Activated B cell treated with CpG ODN at 0.5 μM for 24 hours (primary cell): Measurements from ENCODE around the gene ATG3. TPM values are rescaled to one million over a fixed set of nuclear protein-coding genes. Genes with fewer than 3 reads are reported as not detected.

Source experiments
- ATAC-seq: fragments of 200-7000 bp; cut with Tn5 transposase; one replicate; pipeline ENCODE4 v1.10.0; 2021; ENCODE audit warnings: low read depth, mild to moderate bottlenecking, moderate library complexity
- CTCF ChIA-PET: fragments of 350-600 bp; sonication (Branson Sonifier 250); formaldehyde crosslinking; loops from one replicate; lab custom pipeline; 2021; ENCODE audit warnings: antibody characterized with exemption; lab: Charles Lee
- POLR2A ChIA-PET: fragments of 350-600 bp; sonication (Branson Sonifier 250); formaldehyde crosslinking; loops from one replicate; lab custom pipeline; 2021; ENCODE audit warnings: antibody characterized with exemption; lab: Charles Lee
- DNase-seq: peaks from one replicate; pipeline ENCODE4 v3.0.0; 2022
- H3K27ac Mint-ChIP-seq: one replicate; pipeline ENCODE4 v1.8.0; 2020; ENCODE audit warnings: mixed read lengths
- H3K27me3 Mint-ChIP-seq: one replicate; pipeline ENCODE4 v1.8.0; 2021; ENCODE audit warnings: mixed read lengths
- H3K36me3 Mint-ChIP-seq: one replicate; pipeline ENCODE4 v1.8.0; 2021; ENCODE audit warnings: low read depth, mixed read lengths
- H3K4me1 Mint-ChIP-seq: one replicate; pipeline ENCODE4 v1.8.0; 2021; ENCODE audit warnings: mixed read lengths
- H3K4me3 Mint-ChIP-seq: one replicate; pipeline ENCODE4 v1.8.0; 2020; ENCODE audit warnings: mild to moderate bottlenecking, mixed read lengths
- H3K9me3 Mint-ChIP-seq: one replicate; pipeline ENCODE4 v1.8.0; 2020; ENCODE audit warnings: mixed read lengths
- intact Hi-C: fragments of 100-400 bp; cut with micrococcal nuclease; formaldehyde crosslinking; loops from one replicate; pipeline ENCODE4 v1.15.1; 2024
- total RNA-seq: library from RNA; stranded (reverse); gene quantifications from 2 replicates; pipeline ENCODE4 v1.2.3, GENCODE V29; 2022
- TF ChIP-seq, protein P1 (sequence below): fragments of 200-600 bp; IDR thresholded peaks from one replicate; pipeline ENCODE4 v1.8.0; 2022; ENCODE audit warnings: antibody characterized with exemption, mild to moderate bottlenecking

ATG3 gene
- total RNA-seq, 1 donor from 2014 or later = 54.9 TPM

DNA sequence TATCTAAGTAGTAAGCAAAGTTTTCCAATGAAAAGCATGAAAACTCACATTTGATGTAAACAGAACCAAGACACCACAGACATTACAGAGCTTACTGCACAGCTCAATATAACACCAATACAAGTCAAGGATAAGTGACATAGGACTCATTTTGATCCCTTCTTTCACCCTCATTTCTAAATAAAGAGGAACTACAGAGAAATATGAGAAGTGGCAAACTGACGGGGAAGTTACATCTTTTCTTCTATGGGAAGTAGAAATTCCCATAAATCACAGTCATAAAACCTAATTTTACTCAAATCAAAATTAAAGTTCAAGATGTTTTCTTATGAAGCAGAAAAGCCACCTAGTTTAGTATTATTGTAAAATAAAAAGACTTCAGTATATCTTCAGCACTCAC is 3.8 kb downstream of the ATG3 start:
- no peaks in the 10 kb centered on the region for H3K9me3 Mint-ChIP-seq
- peaks cover 61% of the 10 kb centered on the region for H3K4me1 Mint-ChIP-seq
- TF ChIP-seq, protein P1, sequence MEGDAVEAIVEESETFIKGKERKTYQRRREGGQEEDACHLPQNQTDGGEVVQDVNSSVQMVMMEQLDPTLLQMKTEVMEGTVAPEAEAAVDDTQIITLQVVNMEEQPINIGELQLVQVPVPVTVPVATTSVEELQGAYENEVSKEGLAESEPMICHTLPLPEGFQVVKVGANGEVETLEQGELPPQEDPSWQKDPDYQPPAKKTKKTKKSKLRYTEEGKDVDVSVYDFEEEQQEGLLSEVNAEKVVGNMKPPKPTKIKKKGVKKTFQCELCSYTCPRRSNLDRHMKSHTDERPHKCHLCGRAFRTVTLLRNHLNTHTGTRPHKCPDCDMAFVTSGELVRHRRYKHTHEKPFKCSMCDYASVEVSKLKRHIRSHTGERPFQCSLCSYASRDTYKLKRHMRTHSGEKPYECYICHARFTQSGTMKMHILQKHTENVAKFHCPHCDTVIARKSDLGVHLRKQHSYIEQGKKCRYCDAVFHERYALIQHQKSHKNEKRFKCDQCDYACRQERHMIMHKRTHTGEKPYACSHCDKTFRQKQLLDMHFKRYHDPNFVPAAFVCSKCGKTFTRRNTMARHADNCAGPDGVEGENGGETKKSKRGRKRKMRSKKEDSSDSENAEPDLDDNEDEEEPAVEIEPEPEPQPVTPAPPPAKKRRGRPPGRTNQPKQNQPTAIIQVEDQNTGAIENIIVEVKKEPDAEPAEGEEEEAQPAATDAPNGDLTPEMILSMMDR = no peak
- CTCF ChIA-PET = interaction anchor here (1.2 kb wide), 1 partner anchor 265 kb away, joined by 4 read pairs; no protein-coding TSS in a partner anchor
- peaks cover 46% of the 10 kb centered on the region for H3K36me3 Mint-ChIP-seq
- H3K4me3 Mint-ChIP-seq = no peak overlapping the region
- no peaks in the 10 kb centered on the region for H3K27me3 Mint-ChIP-seq
- intact Hi-C loops = no loop called here
- POLR2A ChIA-PET = interaction anchor here (0.6 kb wide), 1 partner anchor 245 kb away, joined by 3 read pairs; no protein-coding TSS in a partner anchor
- DNase-seq (no peak), ATAC-seq (no peak)
- no peak overlapping the region for H3K27ac Mint-ChIP-seq

DNA sequence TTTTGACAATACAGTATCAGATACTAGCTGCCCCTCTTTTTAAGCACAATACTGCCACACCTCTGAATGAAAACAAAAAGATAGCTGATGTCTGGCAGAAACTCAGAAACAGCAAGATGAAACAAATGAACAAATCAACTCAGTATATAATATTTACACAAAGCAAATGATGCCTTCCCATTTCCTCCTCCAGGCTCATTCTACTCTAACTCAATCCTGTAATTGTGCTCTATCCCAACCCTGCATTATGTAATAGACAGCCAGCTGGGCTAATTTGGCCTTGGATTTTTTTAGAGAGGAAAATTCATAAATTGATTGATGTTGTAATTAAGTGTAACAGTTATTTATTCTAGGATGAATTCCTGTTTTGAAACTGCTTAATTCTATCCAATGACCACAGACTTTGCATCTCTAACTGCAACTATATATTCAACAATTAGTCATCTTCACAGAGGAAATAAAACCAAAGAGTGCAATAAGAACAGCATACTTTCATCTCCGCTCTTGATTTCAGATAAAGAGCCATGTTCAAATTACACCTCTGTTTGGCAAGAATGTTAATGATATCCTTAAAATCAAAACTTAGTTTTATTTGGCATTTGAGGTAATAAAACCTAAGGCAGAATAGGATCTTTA is 6.1 kb downstream of the ATG3 start:
- Mint-ChIP-seq H3K4me3 (peak overlapping the region; percentile 9), H3K4me1 (peaks cover 49% of the 10 kb centered on the region), H3K36me3 (peaks cover 41% of the 10 kb centered on the region), H3K9me3 (no peaks in the 10 kb centered on the region), H3K27ac (peak overlapping the region; percentile 25), H3K27me3 (no peaks in the 10 kb centered on the region)
- POLR2A ChIA-PET = no interaction called here
- intact Hi-C loops = no loop called here
- TF ChIP-seq, protein P1 = no peak
- no peak for ATAC-seq
- no peak for DNase-seq
- CTCF ChIA-PET = interaction anchor here (1.1 kb wide), 1 partner anchor 262 kb away, joined by 3 read pairs; no protein-coding TSS in a partner anchor

DNA sequence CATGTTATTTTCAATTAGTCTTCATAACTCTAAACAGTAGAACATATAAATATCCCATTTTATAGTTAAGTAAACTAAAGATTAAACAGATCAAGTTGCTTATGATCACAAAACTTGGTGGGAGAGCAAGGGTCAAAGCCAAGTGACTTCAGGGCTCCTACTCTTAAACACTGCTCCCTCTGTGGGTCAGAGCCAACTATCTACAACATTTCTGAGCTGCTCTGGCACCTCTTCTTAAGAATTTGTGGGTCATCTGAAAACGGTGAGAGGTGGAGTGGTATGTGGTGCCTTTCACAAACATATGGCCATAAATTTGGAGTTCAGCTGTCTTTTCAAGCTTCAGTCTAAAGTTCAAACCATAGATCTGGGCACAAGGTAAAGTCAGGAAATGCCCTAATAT is 10.9 kb downstream of the ATG3 start:
- ChIA-PET POLR2A (interaction anchor here (1.3 kb wide), 1 partner anchor 11 kb away, joined by 3 read pairs; the partner anchor contains the start of genes ATG3 and SLC35A5), CTCF (no interaction called here)
- TF ChIP-seq, protein P1 = no peak
- Mint-ChIP-seq H3K9me3 (no peaks in the 10 kb centered on the region), H3K36me3 (peaks cover 53% of the 10 kb centered on the region), H3K27me3 (no peaks in the 10 kb centered on the region), H3K27ac (no peak overlapping the region), H3K4me1 (peaks cover 21% of the 10 kb centered on the region), H3K4me3 (no peak overlapping the region)
- intact Hi-C loops = no loop called here
- ATAC-seq (no peak), DNase-seq (no peak)

DNA sequence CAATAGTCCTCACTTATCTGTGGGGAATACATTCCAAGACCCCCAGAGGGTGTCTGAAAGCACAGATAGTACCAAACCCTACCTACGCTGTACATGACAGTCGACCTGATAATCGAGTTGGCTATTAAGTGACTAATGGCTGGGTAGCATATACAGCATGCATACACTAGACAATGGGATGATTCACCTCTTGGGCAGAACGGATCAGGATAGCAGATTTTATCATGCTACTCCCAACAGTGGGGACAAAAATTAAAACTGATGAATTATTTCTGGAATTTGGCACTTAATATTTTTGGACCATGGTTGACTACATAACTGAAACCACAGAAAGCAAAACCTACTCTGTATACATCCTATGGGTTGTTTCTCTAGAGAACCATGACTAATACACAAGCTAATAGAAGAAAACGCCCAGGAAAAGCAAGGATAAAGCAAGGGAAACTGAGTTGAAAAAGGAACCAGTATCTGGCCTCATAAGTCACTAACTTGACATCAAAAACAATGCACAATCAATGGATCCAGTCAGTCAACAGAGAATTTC is 15.5 kb downstream of the ATG3 start:
- Mint-ChIP-seq H3K36me3 (peaks cover 65% of the 10 kb centered on the region), H3K4me1 (peaks cover 9% of the 10 kb centered on the region), H3K27me3 (no peaks in the 10 kb centered on the region), H3K27ac (peak overlapping the region; percentile 33), H3K9me3 (no peaks in the 10 kb centered on the region), H3K4me3 (no peak overlapping the region)
- intact Hi-C loops = no loop called here
- ChIA-PET CTCF (no interaction called here), POLR2A (interaction anchor here (2.2 kb wide), 1 partner anchor 15 kb away, joined by 9 read pairs; the partner anchor contains the start of genes ATG3 and SLC35A5)
- DNase-seq (no peak), ATAC-seq (no peak)
- TF ChIP-seq, protein P1 = no peak
